Heart left ventricle (tissue), 16 donors: ENCODE data around the gene BICD1. TPM values are rescaled to one million over a fixed set of nuclear protein-coding genes. Genes with fewer than 3 reads are reported as not detected.
"Not testable (repeated sequence)": the region's sequence is repeated elsewhere in the genome, so short reads cannot be mapped to it uniquely, and the experiment has no call there.

Experiments
- ATAC-seq, 4 donors: fragments of 200-7000 bp; cut with Tn5 transposase; one replicate each; pipeline ENCODE4 v1.9.1; 2020 to 2022; ENCODE audit warnings: moderate library complexity in 4 of 4, mild to moderate bottlenecking in 3 of 4, moderate number of reproducible peaks in 1 of 4
- DNase-seq, 5 donors: peaks; one replicate each; pipeline ENCODE4 v3.0.0-alpha.2; 2020
- H3K27ac ChIP-seq, 12 donors: fragments of 200-600 bp; sonication (generic) in 4 of 12; one replicate each; pipeline versions ENCODE4 v1.5.0 to v1.8.0; 2016 to 2022; ENCODE audit warnings: mild to moderate bottlenecking in 2 of 12
- H3K27me3 ChIP-seq, 9 donors: fragments of 200-600 bp; sonication (generic) in 2 of 9; one replicate each; pipeline versions ENCODE4 v1.5.1 to v1.8.0; 2016 to 2022; ENCODE audit warnings: mild to moderate bottlenecking in 3 of 9
- H3K36me3 ChIP-seq, 9 donors: fragments of 200-600 bp; sonication (generic) in 2 of 9; one replicate each; pipeline versions ENCODE4 v1.5.0 to v1.8.0; 2018 to 2022; ENCODE audit warnings: mild to moderate bottlenecking in 2 of 9
- H3K4me1 ChIP-seq, 12 donors: fragments of 200-600 bp; sonication (generic) in 4 of 12; one replicate each; pipeline versions ENCODE4 v1.5.0 to v1.8.0; 2016 to 2022; ENCODE audit warnings: mild to moderate bottlenecking in 3 of 12
- H3K4me3 ChIP-seq, 12 donors: fragments of 200-600 bp; sonication (generic) in 4 of 12; one replicate each; pipeline versions ENCODE4 v1.5.0 to v1.8.0; 2017 to 2022; ENCODE audit warnings: mild to moderate bottlenecking in 9 of 12, moderate library complexity in 4 of 12
- H3K9me3 ChIP-seq, 12 donors: fragments of 200-600 bp; sonication (generic) in 4 of 12; one replicate each; pipeline versions ENCODE4 v1.5.0 to v1.8.0; 2016 to 2022; ENCODE audit warnings: mild to moderate bottlenecking in 1 of 12
- POLR2A ChIP-seq, 2 donors: fragments of 450-650 bp; IDR thresholded peaks; one replicate each; pipeline ENCODE4 v1.6.1; 2017; ENCODE audit warnings: antibody characterized with exemption in 2 of 2, mild to moderate bottlenecking in 2 of 2, moderate library complexity in 2 of 2
- WGBS, 4 donors: extraction: QIAGEN DNeasy Blood & Tissue Kit in 2 of 4; methylation state at CpG; one replicate each; pipeline versions ENCODE4 v1.1.5 to v1.1.7; 2013 to 2018; 5-methylcytosine and 5-hydroxymethylcytosine counted together
- intact Hi-C, 10 donors: fragments of 100-400 bp; cut with DNase I; formaldehyde crosslinking; loops; one replicate each; pipeline versions ENCODE4 v1.11.1 to v1.14.2; 2022
- polyA plus RNA-seq, 2 donors: library from polyadenylated mRNA; stranded (reverse); fragments of 200-250 nt; gene quantifications; one replicate each; pipeline ENCODE4 v1.2.3, GENCODE V29; 2013
- total RNA-seq, 9 donors: library from RNA; depleted of rRNA in 2 of 9; stranded (reverse); fragments of >200 nt in 2 of 9; fragmentation: NEBNext Ultra II Directional in 3 of 9; extraction: Animal tissue kit (Norgen Biotek cat#: 25700) in 3 of 9; gene quantifications; one replicate each; pipeline versions ENCODE4 v1.1.0 to v1.2.4, GENCODE V29; 2016 to 2023
- TF ChIP-seq, protein P1 (sequence below), 12 donors: fragments of 200-600 bp; sonication (generic) in 4 of 12; IDR thresholded peaks; one replicate each; pipeline versions ENCODE4 v1.5.0 to v1.8.0; 2018 to 2022; ENCODE audit warnings: antibody characterized with exemption in 12 of 12, mild to moderate bottlenecking in 5 of 12
- donor health status: ischemic (EF 13 %, LVEDD 7.1; RV severe dilation, severe dysfunction).
- donor health status: healthy with polysubstance abuse.
- donor health status: DM: no; HTN: yes; CAD: no.
- donor health status: DM: no; HTN: no; CAD: no.
- donor health status: ischemic (EF 25% LVEDD 6.9; RV normal size, moderate dysfunction).
- donor health status: ischemic (EF 25% LVEDD 5.7; RV mildly dilated, moderate dysfunction).
- donor health status: healthy.
- donor health status: DM: yes; HTN: yes; CAD: no.
- donor health status: ischemic (EF 35%, LVEDD 5.7; RV mildly dilated, moderate dysfunction).
- donor health status: nonischemic (EF 11% LVEDD 7.7; RV severe dilation, severe dysfunction).
- donor health status: DM: yes; HTN: yes; CAD: no.
- donor health status: PGD.
- donor health status: ischemic (EF 29% LVEDD 5.4; RV normal size, mild dysfunction).
- donor health status: nonischemic (EF 23%, LVEDD 6.1; RV moderate dilation, normal function).

The BICD1 gene
- total and polyA plus RNA-seq, 11 donors = 2.1 to 16.3 (median 7.0) TPM

DNA sequence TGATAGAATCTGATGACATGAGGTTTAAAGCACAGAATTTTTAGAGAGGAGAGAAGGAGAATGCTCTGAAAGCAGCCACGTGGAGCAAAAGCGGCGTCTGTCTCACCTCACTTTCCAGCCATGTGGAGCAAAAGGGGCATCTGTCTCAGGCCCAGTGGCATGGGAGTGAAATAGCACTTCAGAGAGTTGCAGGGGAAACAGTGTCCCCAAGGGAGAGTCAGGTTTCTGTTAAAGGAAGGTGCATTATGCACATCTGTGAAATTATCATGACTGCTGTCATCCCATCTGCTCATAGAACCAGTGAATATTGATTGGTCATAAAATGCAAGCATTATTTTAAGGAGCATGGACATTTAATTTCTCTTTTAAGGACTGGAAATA is 124.0 kb downstream of the BICD1 start:
- intact Hi-C loops = no loop called here
- Histone ChIP-seq H3K9me3 (no peaks in the 10 kb centered on the region), H3K27ac (no peak overlapping the region), H3K36me3 (peaks cover 0 to 4% (median 0%) of the 10 kb centered on the region in 9 donors), H3K4me3 (no peak overlapping the region), H3K4me1 (peaks cover 0 to 2% (median 0%) of the 10 kb centered on the region in 12 donors), H3K27me3 (no peaks in the 10 kb centered on the region)
- 77 to 85% (median 83%) methylated on average over 3 of the region's 3 CpGs for WGBS, 4 donors
- DNase-seq (no peak), ATAC-seq (no peak)
- no peak for TF ChIP-seq POLR2A (IDR thresholded peaks at IDR 0.05)
- TF ChIP-seq, protein P1, sequence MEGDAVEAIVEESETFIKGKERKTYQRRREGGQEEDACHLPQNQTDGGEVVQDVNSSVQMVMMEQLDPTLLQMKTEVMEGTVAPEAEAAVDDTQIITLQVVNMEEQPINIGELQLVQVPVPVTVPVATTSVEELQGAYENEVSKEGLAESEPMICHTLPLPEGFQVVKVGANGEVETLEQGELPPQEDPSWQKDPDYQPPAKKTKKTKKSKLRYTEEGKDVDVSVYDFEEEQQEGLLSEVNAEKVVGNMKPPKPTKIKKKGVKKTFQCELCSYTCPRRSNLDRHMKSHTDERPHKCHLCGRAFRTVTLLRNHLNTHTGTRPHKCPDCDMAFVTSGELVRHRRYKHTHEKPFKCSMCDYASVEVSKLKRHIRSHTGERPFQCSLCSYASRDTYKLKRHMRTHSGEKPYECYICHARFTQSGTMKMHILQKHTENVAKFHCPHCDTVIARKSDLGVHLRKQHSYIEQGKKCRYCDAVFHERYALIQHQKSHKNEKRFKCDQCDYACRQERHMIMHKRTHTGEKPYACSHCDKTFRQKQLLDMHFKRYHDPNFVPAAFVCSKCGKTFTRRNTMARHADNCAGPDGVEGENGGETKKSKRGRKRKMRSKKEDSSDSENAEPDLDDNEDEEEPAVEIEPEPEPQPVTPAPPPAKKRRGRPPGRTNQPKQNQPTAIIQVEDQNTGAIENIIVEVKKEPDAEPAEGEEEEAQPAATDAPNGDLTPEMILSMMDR (IDR thresholded peaks at IDR 0.05) = no peak

DNA sequence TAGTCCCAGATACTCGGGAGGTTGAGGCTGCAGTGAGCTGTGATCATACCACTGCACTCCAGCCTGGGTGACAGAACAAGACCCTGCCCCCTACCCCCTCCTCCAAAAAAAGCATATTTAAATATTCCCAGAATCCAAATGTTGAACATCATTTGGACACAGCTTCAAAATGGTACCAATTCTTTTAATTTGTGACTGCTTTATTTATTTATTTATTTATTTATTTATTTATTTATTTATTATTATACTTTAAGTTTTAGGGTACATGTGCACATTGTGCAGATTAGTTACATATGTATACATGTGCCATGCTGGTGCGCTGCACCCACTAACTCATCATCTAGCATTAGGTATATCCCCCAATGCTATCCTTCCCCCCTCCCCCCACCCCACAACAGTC is 124.7 kb downstream of the BICD1 start:
- ATAC-seq, DNase-seq, H3K27ac ChIP-seq, H3K4me3 ChIP-seq, H3K9me3 ChIP-seq, H3K4me1 ChIP-seq, H3K27me3 ChIP-seq, intact Hi-C loops, H3K36me3 ChIP-seq: not testable (repeated sequence)
- WGBS, 4 donors = 96 to 100% (median 97%) methylated on average over 2 of the region's 2 CpGs

DNA sequence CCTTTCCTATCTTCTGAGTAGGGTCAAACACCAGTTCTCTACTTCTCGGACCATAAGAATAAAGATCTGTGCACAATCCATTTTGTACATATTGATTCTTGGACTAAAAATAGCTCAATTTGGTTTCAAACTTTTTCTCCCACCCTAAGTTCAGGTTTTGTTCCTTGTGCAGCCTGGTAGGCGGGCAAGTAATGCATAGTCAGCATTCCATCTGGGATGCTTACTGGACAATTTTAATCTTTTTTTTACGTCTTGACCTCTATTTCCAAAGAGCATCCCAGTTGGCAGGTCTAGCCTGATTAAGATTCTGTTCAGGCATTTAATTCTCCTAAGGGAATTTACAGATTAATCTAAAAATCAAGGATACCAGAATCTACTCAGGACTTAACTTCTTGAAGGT is 126.9 kb downstream of the BICD1 start:
- Histone ChIP-seq H3K4me3 (no peak overlapping the region), H3K36me3 (peaks cover 0 to 9% (median 0%) of the 10 kb centered on the region in 9 donors), H3K9me3 (peaks cover 0 to 25% (median 9%) of the 10 kb centered on the region in 12 donors), H3K27ac (no peak overlapping the region), H3K27me3 (no peaks in the 10 kb centered on the region), H3K4me1 (peaks cover 0 to 2% (median 0%) of the 10 kb centered on the region in 12 donors)
- no peak for TF ChIP-seq POLR2A (IDR thresholded peaks at IDR 0.05)
- WGBS, 4 donors = 69 to 90% (median 79%) methylated on average over 3 of the region's 3 CpGs
- no peak for DNase-seq
- intact Hi-C loops = no loop called here
- no peak for ATAC-seq

DNA sequence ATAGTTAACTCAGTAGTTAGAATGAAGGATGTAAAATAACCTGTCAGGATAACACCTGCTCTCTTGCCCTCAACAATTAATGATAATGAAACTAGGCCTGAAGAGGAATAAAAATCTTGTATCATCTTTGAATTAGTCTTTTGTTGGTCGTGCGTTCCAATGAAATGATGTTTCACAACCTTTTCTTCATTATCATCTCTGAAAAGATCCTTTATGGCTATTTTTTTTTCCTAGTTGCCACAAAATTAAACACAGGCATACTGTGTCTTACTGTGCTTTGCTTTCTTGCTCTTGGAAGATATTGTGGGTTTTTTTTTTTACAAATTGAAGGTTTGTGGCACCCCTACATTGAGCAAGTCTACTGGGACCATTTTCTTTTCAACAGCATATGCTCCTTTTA is 128.6 kb downstream of the BICD1 start:
- no peaks in the 10 kb centered on the region for H3K27me3 ChIP-seq
- H3K9me3 ChIP-seq = peaks cover 0 to 25% (median 9%) of the 10 kb centered on the region in 12 donors
- ATAC-seq = no peak
- H3K36me3 ChIP-seq = peaks cover 0 to 9% (median 0%) of the 10 kb centered on the region in 9 donors
- TF ChIP-seq, protein P1 (IDR thresholded peaks at IDR 0.05) = no peak
- TF ChIP-seq POLR2A (IDR thresholded peaks at IDR 0.05) = no peak
- WGBS, 4 donors = 90 to 96% (median 95%) methylated on average over 2 of the region's 2 CpGs
- DNase-seq = no peak
- peaks cover 0 to 2% (median 0%) of the 10 kb centered on the region in 12 donors for H3K4me1 ChIP-seq
- no peak overlapping the region for H3K4me3 ChIP-seq
- no peak overlapping the region for H3K27ac ChIP-seq
- intact Hi-C loops = no loop called here

DNA sequence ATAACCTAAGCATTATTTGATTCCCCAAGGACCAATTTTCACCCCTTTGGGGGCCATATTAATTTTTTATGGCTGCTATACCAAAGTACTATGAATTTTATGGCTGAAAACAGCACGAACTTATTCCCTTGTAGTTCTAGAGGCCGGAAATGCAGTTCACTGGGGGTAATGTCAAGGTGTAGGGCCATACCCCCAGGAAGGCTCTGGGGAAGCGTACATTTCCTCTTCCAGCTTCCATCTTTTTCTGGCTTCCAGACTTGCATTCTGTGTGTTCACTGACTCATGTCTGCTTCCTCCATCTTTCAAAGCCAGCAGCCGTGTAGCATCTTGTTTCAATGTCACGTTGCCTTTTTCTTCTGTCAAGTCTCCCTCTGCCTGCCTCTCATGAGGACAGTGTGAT is 133.5 kb downstream of the BICD1 start:
- H3K4me1 ChIP-seq = no peaks in the 10 kb centered on the region
- no peak overlapping the region for H3K4me3 ChIP-seq
- no peak overlapping the region for H3K27ac ChIP-seq
- DNase-seq (no peak), ATAC-seq (no peak)
- no peaks in the 10 kb centered on the region for H3K27me3 ChIP-seq
- peaks cover 0 to 25% (median 9%) of the 10 kb centered on the region in 12 donors for H3K9me3 ChIP-seq
- 92 to 95% (median 93%) methylated on average over 5 of the region's 5 CpGs for WGBS, 4 donors
- peaks cover 0 to 9% (median 0%) of the 10 kb centered on the region in 9 donors for H3K36me3 ChIP-seq
- intact Hi-C loops = no loop called here
- no peak for TF ChIP-seq POLR2A (IDR thresholded peaks at IDR 0.05)
- TF ChIP-seq, protein P1 (IDR thresholded peaks at IDR 0.05) = no peak
